Vagina (tissue), 2 donors: Measurements from ENCODE around the gene MICAL3. TPM values are rescaled to one million over a fixed set of nuclear protein-coding genes. Genes with fewer than 3 reads are reported as not detected.
"Not testable (repeated sequence)": the region's sequence is repeated elsewhere in the genome, so short reads cannot be mapped to it uniquely, and the experiment has no call there.

ENCODE experiments used
- DNase-seq, 2 donors: peaks; one replicate each; pipeline ENCODE4 v3.0.0-alpha.2; 2017; ENCODE audit errors: extremely low spot score in 2 of 2
- H3K27ac ChIP-seq: fragments of 200-600 bp; sonication (generic); one replicate; pipeline ENCODE4 v1.5.1; 2019
- H3K27me3 ChIP-seq: fragments of 200-600 bp; sonication (generic); one replicate; pipeline ENCODE4 v1.5.1; 2019
- H3K36me3 ChIP-seq, 2 donors: fragments of 200-600 bp; sonication (generic); one replicate each; pipeline ENCODE4 v1.5.1; 2017 to 2019
- H3K4me1 ChIP-seq: fragments of 200-600 bp; sonication (generic); one replicate; pipeline ENCODE4 v1.5.1; 2019
- H3K4me3 ChIP-seq, 2 donors: fragments of 200-600 bp; sonication (generic); 1 replicate in 1 of 2; 2 replicates in 1 of 2; pipeline ENCODE4 v1.5.1; 2016 to 2019
- H3K9me3 ChIP-seq: fragments of 200-600 bp; sonication (generic); one replicate; pipeline ENCODE4 v1.5.1; 2019
- POLR2A ChIP-seq, 2 donors: fragments of 450-650 bp; IDR thresholded peaks; one replicate each; pipeline ENCODE4 v1.6.1; 2017; ENCODE audit warnings: antibody characterized with exemption in 2 of 2, mild to moderate bottlenecking in 2 of 2, moderate library complexity in 2 of 2
- POLR2AphosphoS5 ChIP-seq, 2 donors: sonication (generic); formaldehyde crosslinking; IDR thresholded peaks; one replicate each; pipeline ENCODE4 v1.9.0; 2017; ENCODE audit warnings: antibody characterized with exemption in 2 of 2, mild to moderate bottlenecking in 2 of 2, low read depth in 1 of 2; ENCODE audit not compliant: insufficient read depth in 1 of 2
- intact Hi-C: fragments of 100-400 bp; cut with DNase I; formaldehyde crosslinking; loops from one replicate; pipeline ENCODE4 v1.15.1; 2023
- total RNA-seq: library from RNA; depleted of rRNA; stranded (reverse); fragments of >200 nt; gene quantifications from one replicate; pipeline ENCODE4 v1.2.3, GENCODE V29; 2016
- TF ChIP-seq, protein P1 (sequence below), 3 experiments: fragments of 450-650 bp in 2 of 3; fragments of 200-600 bp in 1 of 3; sonication (generic) in 1 of 3; IDR thresholded peaks; one replicate each; pipeline ENCODE4 v1.5.1; 2017 to 2019; ENCODE audit warnings: antibody characterized with exemption in 3 of 3, mild to moderate bottlenecking in 2 of 3, moderate library complexity in 2 of 3

MICAL3 gene
- total RNA-seq = 35.1 TPM

DNA sequence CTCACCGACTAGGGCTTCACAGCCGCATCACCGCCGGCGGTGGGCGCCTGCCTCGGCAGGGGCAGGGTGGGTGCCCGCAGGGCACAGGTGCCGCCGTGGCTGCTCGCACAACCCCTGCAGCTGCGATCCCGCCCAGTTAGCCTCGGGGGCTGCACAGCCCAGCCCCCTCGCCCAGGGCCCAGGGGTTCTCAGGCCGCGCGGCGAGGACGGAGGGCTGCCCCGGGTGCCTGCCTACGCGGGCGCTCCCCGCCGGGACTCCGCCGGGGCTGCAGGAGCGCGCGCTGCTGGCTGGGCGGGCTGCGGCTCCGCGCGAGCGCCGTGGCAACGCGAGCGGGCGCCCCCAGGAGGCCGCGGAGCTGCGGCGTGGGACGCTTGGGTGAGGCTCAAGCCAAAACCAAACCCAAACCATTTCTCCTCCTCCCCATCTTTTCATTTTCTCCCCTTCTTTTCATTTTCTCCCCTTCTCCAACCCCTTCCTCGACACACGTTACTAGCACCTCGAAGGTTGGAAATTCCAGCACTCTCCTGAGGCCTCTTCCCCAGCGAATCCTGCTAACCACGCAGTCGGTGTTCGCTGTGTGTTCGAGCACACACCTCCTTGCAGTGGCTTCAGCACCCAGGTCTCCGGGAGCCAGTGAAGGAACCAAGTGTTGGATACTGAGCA is at the start of gene MICAL3:
Gene MICAL3 (minus strand): TSS at position 286 of the 664 bp plus-strand sequence. CDS start 117,749 bp downstream, outside the sequence.
- intact Hi-C loops = loop anchor here (5.0 kb wide), 1 partner anchor 53 kb away; the partner anchor contains the start of gene PEX26
- Histone ChIP-seq H3K4me1 (peaks cover 20% of the 10 kb centered on the region), H3K27me3 (no peaks in the 10 kb centered on the region), H3K36me3 (no peaks in the 10 kb centered on the region), H3K4me3 (peak within 1 kb of the TSS; percentile 57 to 81), H3K27ac (peak within 1 kb of the TSS; percentile 87), H3K9me3 (no peaks in the 10 kb centered on the region)
- DNase-seq = no peak
- TF ChIP-seq POLR2A (IDR thresholded peaks at IDR 0.05) = no peak
- TF ChIP-seq, protein P1, sequence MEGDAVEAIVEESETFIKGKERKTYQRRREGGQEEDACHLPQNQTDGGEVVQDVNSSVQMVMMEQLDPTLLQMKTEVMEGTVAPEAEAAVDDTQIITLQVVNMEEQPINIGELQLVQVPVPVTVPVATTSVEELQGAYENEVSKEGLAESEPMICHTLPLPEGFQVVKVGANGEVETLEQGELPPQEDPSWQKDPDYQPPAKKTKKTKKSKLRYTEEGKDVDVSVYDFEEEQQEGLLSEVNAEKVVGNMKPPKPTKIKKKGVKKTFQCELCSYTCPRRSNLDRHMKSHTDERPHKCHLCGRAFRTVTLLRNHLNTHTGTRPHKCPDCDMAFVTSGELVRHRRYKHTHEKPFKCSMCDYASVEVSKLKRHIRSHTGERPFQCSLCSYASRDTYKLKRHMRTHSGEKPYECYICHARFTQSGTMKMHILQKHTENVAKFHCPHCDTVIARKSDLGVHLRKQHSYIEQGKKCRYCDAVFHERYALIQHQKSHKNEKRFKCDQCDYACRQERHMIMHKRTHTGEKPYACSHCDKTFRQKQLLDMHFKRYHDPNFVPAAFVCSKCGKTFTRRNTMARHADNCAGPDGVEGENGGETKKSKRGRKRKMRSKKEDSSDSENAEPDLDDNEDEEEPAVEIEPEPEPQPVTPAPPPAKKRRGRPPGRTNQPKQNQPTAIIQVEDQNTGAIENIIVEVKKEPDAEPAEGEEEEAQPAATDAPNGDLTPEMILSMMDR (IDR thresholded peaks at IDR 0.05) = peak in 1 of 3 experiments; percentile 63

DNA sequence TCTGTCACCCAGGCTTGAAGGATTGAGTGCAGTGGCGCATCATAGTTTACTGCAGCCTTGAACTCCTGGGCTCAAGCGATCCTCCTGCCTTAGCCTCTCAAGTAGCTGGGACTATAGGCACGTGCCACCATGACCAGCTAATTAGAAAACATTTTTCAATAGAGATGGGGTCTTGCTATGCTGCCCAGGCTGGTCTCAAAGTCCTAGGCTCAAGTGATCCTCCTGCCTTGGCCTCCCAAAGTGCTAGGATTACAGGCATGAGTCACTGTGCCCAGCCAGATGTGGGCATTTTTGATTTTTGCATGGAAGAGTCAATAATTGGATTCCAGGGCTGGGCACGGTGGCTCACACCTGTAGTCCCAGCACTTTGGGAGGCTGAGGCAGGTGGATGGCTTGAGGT is 49.6 kb upstream of the MICAL3 start:
- not testable (repeated sequence) for H3K9me3 ChIP-seq, H3K4me3 ChIP-seq, H3K36me3 ChIP-seq, H3K27me3 ChIP-seq, DNase-seq, H3K27ac ChIP-seq
- intact Hi-C loops = loop anchor here (10.0 kb wide), 1 partner anchor 169 kb away; no protein-coding TSS in a partner anchor
- H3K4me1 ChIP-seq = peaks cover 20% of the 10 kb centered on the region

GRCh38 chr22:18073467-18073866 is 49.1 kb upstream of the MICAL3 start:
- Histone ChIP-seq H3K4me3 (no peak overlapping the region), H3K36me3 (no peaks in the 10 kb centered on the region), H3K27ac (no peak overlapping the region), H3K4me1 (peaks cover 15% of the 10 kb centered on the region), H3K9me3 (no peaks in the 10 kb centered on the region), H3K27me3 (no peaks in the 10 kb centered on the region)
- TF ChIP-seq POLR2A (IDR thresholded peaks at IDR 0.05) (no peak), POLR2AphosphoS5 (IDR thresholded peaks at IDR 0.05; ENCODE audit: insufficient read depth in 1 of 2, low read depth in 1 of 2) (no peak)
- TF ChIP-seq, protein P1 (IDR thresholded peaks at IDR 0.05) = no peak
- DNase-seq = no peak
- intact Hi-C loops = loop anchor here (10.0 kb wide), 1 partner anchor 169 kb away; no protein-coding TSS in a partner anchor

- TF ChIP-seq POLR2A (IDR thresholded peaks at IDR 0.05) (no peak), POLR2AphosphoS5 (IDR thresholded peaks at IDR 0.05; ENCODE audit: insufficient read depth in 1 of 2, low read depth in 1 of 2) (no peak)
- TF ChIP-seq, protein P1 (IDR thresholded peaks at IDR 0.05) = no peak
- intact Hi-C loops = loop anchor here (10.0 kb wide), 1 partner anchor 167 kb away; no protein-coding TSS in a partner anchor
- no peak overlapping the region for H3K27ac ChIP-seq
- H3K4me1 ChIP-seq = peaks cover 19% of the 10 kb centered on the region
- H3K27me3 ChIP-seq = no peaks in the 10 kb centered on the region
- no peak overlapping the region for H3K4me3 ChIP-seq
- no peaks in the 10 kb centered on the region for H3K36me3 ChIP-seq
- H3K9me3 ChIP-seq = no peaks in the 10 kb centered on the region
- DNase-seq = no peak
Observed at GRCh38 chr22:18071968-18072310, 47.6 kb upstream of the MICAL3 start.

DNA sequence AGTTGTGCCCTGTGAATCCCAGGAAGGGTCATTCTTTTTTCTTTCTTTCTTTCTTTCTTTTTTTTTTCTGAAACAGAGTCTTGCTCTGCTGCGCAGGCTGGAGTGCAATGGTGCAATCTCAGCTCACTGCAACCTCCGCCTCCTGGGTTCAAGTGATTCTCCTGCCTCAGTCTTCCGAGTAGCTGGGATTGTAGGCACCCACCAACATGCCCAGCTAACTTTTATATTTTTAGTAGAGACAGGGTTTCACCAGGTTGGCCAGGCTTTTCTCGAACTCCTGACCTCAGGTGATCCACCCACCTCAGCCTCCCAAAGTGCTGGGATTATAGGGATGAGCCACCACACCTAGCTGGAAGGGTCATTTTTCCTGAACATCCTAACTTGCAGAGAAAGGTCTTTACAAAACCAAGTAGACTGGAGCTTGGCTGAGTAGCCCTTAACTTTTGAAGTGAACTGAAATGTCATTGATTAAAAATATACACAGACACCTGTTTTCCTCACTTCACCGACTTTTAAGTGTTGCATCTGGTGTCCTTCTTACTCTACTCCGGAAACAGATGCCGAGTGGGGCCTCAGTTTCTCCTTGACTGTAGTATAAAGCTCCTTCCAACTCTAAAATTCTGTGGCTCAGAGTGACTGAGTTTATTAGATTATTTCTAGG is 47.1 kb upstream of the MICAL3 start:
- H3K36me3 ChIP-seq, H3K27me3 ChIP-seq, DNase-seq, H3K4me3 ChIP-seq, H3K27ac ChIP-seq, H3K9me3 ChIP-seq: not testable (repeated sequence)
- intact Hi-C loops = loop anchor here (10.0 kb wide), 1 partner anchor 167 kb away; no protein-coding TSS in a partner anchor
- H3K4me1 ChIP-seq = peaks cover 14% of the 10 kb centered on the region
